Stimulated activated CD4-positive, alpha-beta T cell treated with anti-CD3 and anti-CD28 coated beads, Interleukin-1b, Interleukin-23, amount 100 ng/mL, for 48 hours (primary cell): ENCODE results near the gene MOB3B.
A peak's percentile ranks its signal among the peaks of the same experiment; 100 is the strongest.
"Not testable (repeated sequence)": the region's sequence is repeated elsewhere in the genome, so short reads cannot be mapped to it uniquely, and the experiment has no call there.

Experiments used
- DNase-seq: peaks from one replicate; pipeline ENCODE4 v3.0.0-alpha.2; 2020

The MOB3B gene

GRCh38 chr9:27442464-27442863 is 87.2 kb downstream of the MOB3B start:
- no peak for DNase-seq

GRCh38 chr9:27441741-27442070 is 87.9 kb downstream of the MOB3B start:
- no peak for DNase-seq

GRCh38 chr9:27440888-27441740 is 88.5 kb downstream of the MOB3B start:
- no peak for DNase-seq

- DNase-seq: no peak
Observed at GRCh38 chr9:27438522-27438921, 91.1 kb downstream of the MOB3B start.

GRCh38 chr9:27437652-27438373 is 91.8 kb downstream of the MOB3B start:
- DNase-seq: no peak

GRCh38 chr9:27436234-27436633 is 93.4 kb downstream of the MOB3B start:
- DNase-seq: no peak

GRCh38 chr9:27433631-27434325 is 95.8 kb downstream of the MOB3B start:
- DNase-seq: no peak

GRCh38 chr9:27432308-27432707 is 97.3 kb downstream of the MOB3B start:
- no peak for DNase-seq

GRCh38 chr9:27431543-27432147 is 98.0 kb downstream of the MOB3B start:
- DNase-seq: no peak

- DNase-seq: no peak
Observed at GRCh38 chr9:27430750-27431535, 98.7 kb downstream of the MOB3B start.

GRCh38 chr9:27429917-27430316 is 99.7 kb downstream of the MOB3B start:
- no peak for DNase-seq

GRCh38 chr9:27429436-27429835 is 100.2 kb downstream of the MOB3B start:
- no peak for DNase-seq

GRCh38 chr9:27428551-27428950 is 101.1 kb downstream of the MOB3B start:
- DNase-seq: no peak

GRCh38 chr9:27427272-27427643 is 102.4 kb downstream of the MOB3B start:
- no peak for DNase-seq

- DNase-seq: no peak
Observed at GRCh38 chr9:27426511-27427271, 102.9 kb downstream of the MOB3B start.

- DNase-seq: no peak
Observed at GRCh38 chr9:27425827-27426510, 103.6 kb downstream of the MOB3B start.

GRCh38 chr9:27423915-27424710 is 105.5 kb downstream of the MOB3B start:
- DNase-seq: peak; percentile 28

- DNase-seq: no peak
Observed at GRCh38 chr9:27422279-27422834, 107.3 kb downstream of the MOB3B start.

- no peak for DNase-seq
Observed at GRCh38 chr9:27421577-27421976, 108.0 kb downstream of the MOB3B start.

- not testable (repeated sequence) for DNase-seq
Observed at GRCh38 chr9:27419558-27419957, 110.1 kb downstream of the MOB3B start.
